ENCODE results near the gene UGT2B10.

The UGT2B10 gene

DNA sequence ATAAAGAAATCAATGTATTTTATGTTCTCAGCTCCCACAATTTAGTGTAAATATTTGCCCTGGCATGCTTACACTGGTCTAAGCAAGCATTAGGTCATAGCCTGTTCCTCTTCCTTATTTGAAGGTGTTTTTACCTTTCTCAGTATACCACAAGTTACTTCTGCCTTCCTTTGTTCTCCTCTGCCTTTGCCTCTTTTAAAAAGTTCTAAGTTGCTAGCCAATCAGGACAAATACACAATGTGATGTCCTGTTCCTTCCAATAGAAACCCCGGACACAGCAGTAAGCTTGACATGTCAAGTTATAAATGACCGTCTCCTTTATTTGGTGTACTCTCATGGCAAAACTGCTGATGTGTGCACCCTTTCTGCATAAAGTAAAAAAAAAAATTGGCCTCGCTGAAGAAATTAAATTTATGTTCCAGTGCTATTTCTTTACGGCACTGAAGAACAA, 49.4 kb downstream of the UGT2B10 start:
- no peaks in the 10 kb centered on the region for H3K9me3 ChIP-seq (ENCODE audit: insufficient read depth, low read length)
- no peak overlapping the region for H3K4me3 ChIP-seq (ENCODE audit: low read length)
- no peaks in the 10 kb centered on the region for H4K20me1 ChIP-seq (ENCODE audit: insufficient read depth, low read length)
- TF ChIP-seq CTCF (IDR thresholded peaks at IDR 0.05; ENCODE audit: low read depth, low read length), result no peak
- H3K4me1 ChIP-seq (ENCODE audit: low read length), result no peaks in the 10 kb centered on the region
- H2AFZ ChIP-seq (ENCODE audit: low read depth, low read length), result no peak overlapping the region
- no peaks in the 10 kb centered on the region for H3K27me3 ChIP-seq (ENCODE audit: low read depth, low read length)
- no peak overlapping the region for H3K4me2 ChIP-seq (ENCODE audit: low read length)
- H3K27ac ChIP-seq (ENCODE audit: low read length), result no peak overlapping the region
- H3K9ac ChIP-seq (ENCODE audit: low read length), result no peak overlapping the region
- H3K36me3 ChIP-seq (replicated peaks; ENCODE audit: low read depth, low read length), result no peaks in the 10 kb centered on the region
- H3K79me2 ChIP-seq (ENCODE audit: low read length), result no peaks in the 10 kb centered on the region

GRCh38 chr4:68865760-68866159, 50.0 kb downstream of the UGT2B10 start:
- Histone ChIP-seq H2AFZ (ENCODE audit: low read depth, low read length) (no peak overlapping the region), H3K9ac (ENCODE audit: low read length) (no peak overlapping the region)

GRCh38 chr4:68869274-68869773, 53.5 kb downstream of the UGT2B10 start:
- TF ChIP-seq EZH2phosphoT487 (IDR thresholded peaks at IDR 0.05; ENCODE audit: low read depth), result no peak
- no peak for TF ChIP-seq CTCF (IDR thresholded peaks at IDR 0.05; ENCODE audit: low read depth, low read length)
- H2AFZ ChIP-seq (ENCODE audit: low read depth, low read length), result no peak overlapping the region

More at GRCh38 chr4:68865760-68866159, 50.0 kb downstream of the UGT2B10 start:
- Histone ChIP-seq H3K27ac (ENCODE audit: low read length) (no peak overlapping the region), H3K9me3 (ENCODE audit: insufficient read depth, low read length) (no peaks in the 10 kb centered on the region), H4K20me1 (ENCODE audit: insufficient read depth, low read length) (no peaks in the 10 kb centered on the region), H3K27me3 (ENCODE audit: low read depth, low read length) (no peaks in the 10 kb centered on the region), H3K4me2 (ENCODE audit: low read length) (no peak overlapping the region), H3K36me3 (replicated peaks; ENCODE audit: low read depth, low read length) (no peaks in the 10 kb centered on the region), H3K79me2 (ENCODE audit: low read length) (no peaks in the 10 kb centered on the region), H3K4me3 (ENCODE audit: low read length) (no peak overlapping the region), H3K4me1 (ENCODE audit: low read length) (no peaks in the 10 kb centered on the region)
- TF ChIP-seq EZH2phosphoT487 (IDR thresholded peaks at IDR 0.05; ENCODE audit: low read depth) (no peak), CTCF (IDR thresholded peaks at IDR 0.05; ENCODE audit: low read depth, low read length) (no peak)

DNA sequence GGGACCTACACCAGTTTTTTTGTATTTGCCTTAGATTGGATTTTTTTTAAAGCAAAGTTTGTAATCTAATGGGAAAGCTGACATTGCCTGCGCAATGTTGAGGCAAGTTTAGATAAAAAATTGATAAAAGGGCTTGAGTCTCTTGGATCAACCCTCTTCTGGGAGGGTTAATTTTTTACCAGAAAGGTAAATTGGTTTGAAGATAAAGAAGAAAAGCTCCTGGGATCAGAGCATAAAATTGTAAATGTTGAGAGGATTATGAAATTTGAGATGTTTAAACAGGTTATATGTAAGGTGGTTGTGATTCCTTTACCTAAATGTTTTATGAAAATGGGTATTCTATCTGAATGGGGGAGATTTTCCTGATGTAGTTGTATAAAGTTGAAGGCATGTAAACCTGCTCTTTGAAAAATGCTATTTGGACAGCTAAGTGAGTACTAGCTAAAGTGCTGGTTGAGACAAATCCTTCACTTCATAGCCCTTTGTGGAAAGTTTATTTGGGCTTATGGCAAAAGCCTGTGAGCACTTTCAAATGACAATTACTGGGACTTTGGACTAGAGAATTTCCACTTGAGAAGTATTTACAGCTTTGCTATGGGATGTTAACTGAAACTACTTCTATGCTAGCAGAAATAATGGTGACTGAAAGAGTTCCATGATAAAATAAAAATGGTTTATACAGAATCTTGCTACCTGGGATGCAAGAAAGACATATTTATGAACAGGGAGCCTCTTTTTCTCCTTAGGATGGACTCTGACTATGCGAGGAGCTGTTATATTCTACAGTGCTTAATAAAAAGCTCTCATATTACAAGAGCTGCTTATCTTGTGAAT, 56.2 kb downstream of the UGT2B10 start:
- no peaks in the 10 kb centered on the region for H4K20me1 ChIP-seq (ENCODE audit: insufficient read depth, low read length)
- H3K9me3 ChIP-seq (ENCODE audit: insufficient read depth, low read length), result no peaks in the 10 kb centered on the region
- H3K36me3 ChIP-seq (replicated peaks; ENCODE audit: low read depth, low read length), result no peaks in the 10 kb centered on the region
- H3K79me2 ChIP-seq (ENCODE audit: low read length), result no peaks in the 10 kb centered on the region
- no peak overlapping the region for H3K27ac ChIP-seq (ENCODE audit: low read length)
- H3K27me3 ChIP-seq (ENCODE audit: low read depth, low read length), result no peaks in the 10 kb centered on the region
- no peak overlapping the region for H3K4me3 ChIP-seq (ENCODE audit: low read length)
- H3K9ac ChIP-seq (ENCODE audit: low read length), result no peak overlapping the region
- H2AFZ ChIP-seq (ENCODE audit: low read depth, low read length), result no peak overlapping the region; the same call in 1 of the 2 replicates
- H3K4me1 ChIP-seq (ENCODE audit: low read length), result no peaks in the 10 kb centered on the region
- no peak overlapping the region for H3K4me2 ChIP-seq (ENCODE audit: low read length)
- TF ChIP-seq EZH2phosphoT487 (IDR thresholded peaks at IDR 0.05; ENCODE audit: low read depth) (no peak), CTCF (IDR thresholded peaks at IDR 0.05; ENCODE audit: low read depth, low read length) (no peak)

More at GRCh38 chr4:68869274-68869773, 53.5 kb downstream of the UGT2B10 start:
- H3K4me2 ChIP-seq (ENCODE audit: low read length), result no peak overlapping the region
- no peak overlapping the region for H3K9ac ChIP-seq (ENCODE audit: low read length)
- no peaks in the 10 kb centered on the region for H3K27me3 ChIP-seq (ENCODE audit: low read depth, low read length)
- no peaks in the 10 kb centered on the region for H3K9me3 ChIP-seq (ENCODE audit: insufficient read depth, low read length)
- H3K4me1 ChIP-seq (ENCODE audit: low read length), result no peaks in the 10 kb centered on the region
- H3K36me3 ChIP-seq (replicated peaks; ENCODE audit: low read depth, low read length), result no peaks in the 10 kb centered on the region
- no peak overlapping the region for H3K4me3 ChIP-seq (ENCODE audit: low read length)
- H3K27ac ChIP-seq (ENCODE audit: low read length), result no peak overlapping the region
- H4K20me1 ChIP-seq (ENCODE audit: insufficient read depth, low read length), result no peaks in the 10 kb centered on the region
- H3K79me2 ChIP-seq (ENCODE audit: low read length), result no peaks in the 10 kb centered on the region
